Smooth muscle cell (in vitro differentiated cells): ENCODE data around the gene SH2B3. TPM values are rescaled to one million over a fixed set of nuclear protein-coding genes. Genes with fewer than 3 reads are reported as not detected.

Experiments
- DNase-seq: peaks from one replicate; lab custom pipeline; 2025; ENCODE audit not compliant: unreplicated experiment; lab: John Stamatoyannopoulos, UW
- H2AFZ ChIP-seq: fragments of 200-600 bp; sonication (generic); 2 replicates; pipeline ENCODE4 v1.6.0; 2016; ENCODE audit warnings: antibody characterized with exemption, low read depth, mild to moderate bottlenecking
- H3F3A ChIP-seq: fragments of 200-600 bp; sonication (generic); 2 replicates; pipeline ENCODE4 v1.6.0; 2017; ENCODE audit warnings: antibody characterized with exemption, low read depth
- H3K27ac ChIP-seq: fragments of 200-600 bp; sonication (generic); 2 replicates; pipeline ENCODE4 v1.5.1; 2016; ENCODE audit warnings: low read depth, mild to moderate bottlenecking
- H3K27me3 ChIP-seq: fragments of 200-600 bp; sonication (generic); 2 replicates; pipeline ENCODE4 v1.6.1; 2016; ENCODE audit warnings: low read depth, mild to moderate bottlenecking
- H3K36me3 ChIP-seq: fragments of 200-600 bp; sonication (generic); 2 replicates; pipeline ENCODE4 v1.5.1; 2016; ENCODE audit warnings: low read depth
- H3K4me1 ChIP-seq: fragments of 200-600 bp; sonication (generic); 2 replicates; pipeline ENCODE4 v1.5.1; 2016; ENCODE audit warnings: low read depth
- H3K4me2 ChIP-seq: fragments of 200-600 bp; sonication (generic); 2 replicates; pipeline ENCODE4 v1.6.0; 2016; ENCODE audit warnings: mild to moderate bottlenecking
- H3K4me3 ChIP-seq: fragments of 200-600 bp; sonication (generic); 2 replicates; pipeline ENCODE4 v1.5.1; 2016; ENCODE audit warnings: mild to moderate bottlenecking
- H3K79me2 ChIP-seq: fragments of 200-600 bp; sonication (generic); 2 replicates; pipeline ENCODE4 v1.6.0; 2016; ENCODE audit warnings: low read depth, mild to moderate bottlenecking
- H3K9ac ChIP-seq: fragments of 200-600 bp; sonication (generic); 2 replicates; pipeline ENCODE4 v1.6.0; 2016; ENCODE audit warnings: low read depth
- H3K9me3 ChIP-seq: fragments of 200-600 bp; sonication (generic); replicated peaks from 2 replicates; pipeline ENCODE4 v1.5.1; 2016; ENCODE audit warnings: low read depth
- H4K20me1 ChIP-seq: fragments of 200-600 bp; sonication (generic); 2 replicates; pipeline ENCODE4 v1.6.0; 2016; ENCODE audit warnings: low read depth
- WGBS: methylation state at CpG from one replicate; pipeline ENCODE4 v1.1.7; 2016; ENCODE audit warnings: low lambda C conversion rate; 5-methylcytosine and 5-hydroxymethylcytosine counted together
- polyA plus RNA-seq: library from polyadenylated mRNA; unstranded; fragments of >200 nt; fragmentation: Nextera tagmentation; extraction: Ambion mirVana; gene quantifications from 2 replicates; pipeline ENCODE4 v1.2.1, GENCODE V29; 2016
- total RNA-seq: library from RNA; depleted of rRNA; stranded (reverse); fragments of >200 nt; gene quantifications from 2 replicates; pipeline ENCODE4 v1.2.3, GENCODE V29; 2014
- TF ChIP-seq, protein P1 (sequence below): fragments of 200-600 bp; sonication (generic); IDR thresholded peaks from 2 replicates; pipeline ENCODE4 v1.5.1; 2017; ENCODE audit warnings: borderline replicate concordance, mild to moderate bottlenecking, antibody characterized with exemption; ENCODE audit not compliant: insufficient read depth, poor library complexity, severe bottlenecking

The SH2B3 gene
- 5.2 and 6.1 TPM in 2 replicates for total RNA-seq
- polyA plus RNA-seq = 3.7 and 4.7 TPM in 2 replicates

DNA sequence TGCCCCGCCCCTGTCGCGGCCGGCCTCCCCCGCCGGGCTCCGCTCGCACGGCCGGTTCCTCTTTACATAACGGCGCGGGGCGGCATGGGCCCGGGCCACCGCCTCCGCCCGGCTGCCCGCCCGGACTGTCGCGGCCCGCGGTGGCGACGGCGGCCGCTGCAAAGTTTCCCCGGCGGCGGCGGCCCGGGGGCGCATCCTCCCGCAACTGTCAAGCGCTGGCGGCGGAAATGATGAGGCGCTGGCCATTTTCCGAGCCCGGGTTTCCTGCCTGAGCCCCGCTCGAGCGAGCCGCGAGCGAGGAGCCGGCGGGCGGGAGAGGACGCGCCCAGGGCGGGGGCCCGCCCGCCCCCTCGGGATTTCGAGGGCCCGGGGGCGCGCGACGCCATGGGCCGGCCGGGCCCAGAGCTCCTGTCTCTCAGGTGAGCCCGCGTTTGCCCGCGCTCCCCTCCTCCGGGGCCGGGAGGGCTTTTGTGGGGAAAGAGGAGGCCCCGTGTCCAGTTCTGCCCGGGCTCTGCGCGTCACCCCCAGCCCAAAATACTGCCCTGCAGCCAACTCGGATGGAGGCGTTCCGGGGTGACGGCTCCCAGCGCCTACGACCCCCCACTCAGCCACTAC lies at the start of gene SH2B3:
SH2B3 (plus strand) TSS at position 65 of the 615 bp plus-strand sequence. CDS start 12,223 bp downstream, outside the sequence.
- H3K36me3 ChIP-seq = no peaks in the 10 kb centered on the region
- H3K27ac ChIP-seq = peak within 1 kb of the TSS; percentile 72
- H3K4me2 ChIP-seq = peak within 1 kb of the TSS; percentile 97
- H4K20me1 ChIP-seq = peaks cover 17% of the 10 kb centered on the region
- TF ChIP-seq, protein P1, sequence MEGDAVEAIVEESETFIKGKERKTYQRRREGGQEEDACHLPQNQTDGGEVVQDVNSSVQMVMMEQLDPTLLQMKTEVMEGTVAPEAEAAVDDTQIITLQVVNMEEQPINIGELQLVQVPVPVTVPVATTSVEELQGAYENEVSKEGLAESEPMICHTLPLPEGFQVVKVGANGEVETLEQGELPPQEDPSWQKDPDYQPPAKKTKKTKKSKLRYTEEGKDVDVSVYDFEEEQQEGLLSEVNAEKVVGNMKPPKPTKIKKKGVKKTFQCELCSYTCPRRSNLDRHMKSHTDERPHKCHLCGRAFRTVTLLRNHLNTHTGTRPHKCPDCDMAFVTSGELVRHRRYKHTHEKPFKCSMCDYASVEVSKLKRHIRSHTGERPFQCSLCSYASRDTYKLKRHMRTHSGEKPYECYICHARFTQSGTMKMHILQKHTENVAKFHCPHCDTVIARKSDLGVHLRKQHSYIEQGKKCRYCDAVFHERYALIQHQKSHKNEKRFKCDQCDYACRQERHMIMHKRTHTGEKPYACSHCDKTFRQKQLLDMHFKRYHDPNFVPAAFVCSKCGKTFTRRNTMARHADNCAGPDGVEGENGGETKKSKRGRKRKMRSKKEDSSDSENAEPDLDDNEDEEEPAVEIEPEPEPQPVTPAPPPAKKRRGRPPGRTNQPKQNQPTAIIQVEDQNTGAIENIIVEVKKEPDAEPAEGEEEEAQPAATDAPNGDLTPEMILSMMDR = no peak
- peaks cover 40% of the 10 kb centered on the region for H3K79me2 ChIP-seq
- peaks cover 13% of the 10 kb centered on the region for H3F3A ChIP-seq
- no peak for DNase-seq
- no peaks in the 10 kb centered on the region for H3K27me3 ChIP-seq
- WGBS = 0% methylated on average over 30 of the region's 80 CpGs
- peaks cover 32% of the 10 kb centered on the region for H3K4me1 ChIP-seq
- H3K9ac ChIP-seq = peak within 1 kb of the TSS; percentile 80
- no peaks in the 10 kb centered on the region for H3K9me3 ChIP-seq
- H2AFZ ChIP-seq = peak within 1 kb of the TSS; percentile 43
- peak within 1 kb of the TSS; percentile 87 for H3K4me3 ChIP-seq

DNA sequence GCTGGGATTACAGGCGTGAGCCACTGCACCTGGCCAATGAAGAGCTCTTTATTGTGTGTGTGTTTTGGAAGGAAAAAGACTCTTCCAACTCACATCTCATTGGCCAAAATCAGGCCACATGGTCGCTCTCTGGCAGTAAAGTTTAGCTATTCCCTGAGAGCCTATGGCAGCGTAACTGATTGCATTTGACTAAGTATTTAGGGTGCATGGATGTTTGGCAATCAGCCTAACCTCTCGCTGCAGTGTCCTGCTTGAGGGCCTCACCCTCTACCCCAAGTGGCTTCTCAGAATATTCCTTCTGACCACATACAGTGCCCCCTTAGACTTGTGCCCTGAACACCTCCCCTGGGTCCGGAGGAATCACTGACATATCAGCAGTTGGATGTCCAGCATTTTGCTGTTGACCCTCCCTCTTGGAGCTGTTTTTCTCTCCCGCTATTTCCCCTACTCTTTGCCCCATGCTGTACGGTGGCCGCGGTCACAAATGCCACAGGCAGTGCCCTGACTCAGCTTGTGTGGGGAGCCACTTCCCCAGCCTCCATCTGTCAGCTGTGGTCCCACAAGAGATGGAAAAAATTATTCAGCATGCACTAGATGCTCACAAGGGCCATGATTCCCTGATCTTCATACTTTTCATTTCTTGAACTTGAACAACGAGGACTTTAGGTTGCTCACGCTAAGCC lies 46.4 kb upstream of the SH2B3 start:
- Histone ChIP-seq H3K4me3 (no peak overlapping the region), H3K27me3 (no peaks in the 10 kb centered on the region), H3K79me2 (no peaks in the 10 kb centered on the region), H2AFZ (no peak overlapping the region), H3K27ac (no peak overlapping the region), H3K36me3 (no peaks in the 10 kb centered on the region), H4K20me1 (no peaks in the 10 kb centered on the region), H3K4me2 (no peak overlapping the region), H3K4me1 (no peaks in the 10 kb centered on the region), H3F3A (no peaks in the 10 kb centered on the region), H3K9ac (no peak overlapping the region), H3K9me3 (no peaks in the 10 kb centered on the region)
- 75% methylated on average over 11 of the region's 11 CpGs for WGBS
- DNase-seq = no peak
- TF ChIP-seq, protein P1 = no peak

DNA sequence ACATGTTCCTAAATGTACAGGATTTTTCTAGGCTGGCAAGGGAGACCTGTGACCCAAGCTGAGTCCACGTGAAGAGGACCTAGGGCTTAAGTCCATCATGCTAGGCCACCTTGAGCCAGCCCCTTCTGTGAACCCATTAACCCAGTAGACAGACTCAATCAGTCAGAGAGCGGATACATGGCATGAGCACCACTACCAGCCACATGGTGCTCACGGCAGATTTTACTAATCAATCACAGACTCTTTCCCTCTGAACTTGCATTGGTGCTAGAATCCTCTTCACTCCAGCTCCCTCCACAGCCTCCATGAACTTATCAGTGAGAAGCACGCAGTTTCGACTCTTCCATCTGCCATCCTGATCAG lies 45.8 kb upstream of the SH2B3 start:
- Histone ChIP-seq H3K27me3 (no peaks in the 10 kb centered on the region), H4K20me1 (no peaks in the 10 kb centered on the region), H3K79me2 (no peaks in the 10 kb centered on the region), H3K4me2 (no peak overlapping the region), H3K9ac (no peak overlapping the region), H3K4me3 (no peak overlapping the region), H3F3A (no peaks in the 10 kb centered on the region), H2AFZ (no peak overlapping the region), H3K36me3 (no peaks in the 10 kb centered on the region), H3K27ac (no peak overlapping the region), H3K4me1 (no peaks in the 10 kb centered on the region), H3K9me3 (no peaks in the 10 kb centered on the region)
- DNase-seq = no peak
- TF ChIP-seq, protein P1 = no peak
- WGBS = 81% methylated on average over 5 of the region's 5 CpGs
